Thoracic aorta (tissue), 2 donors: ENCODE data around the gene POLR3C. TPM values are rescaled to one million over a fixed set of nuclear protein-coding genes. Genes with fewer than 3 reads are reported as not detected.

Source experiments
- ATAC-seq: fragments of 150-250 bp; one replicate; pipeline ENCODE4 v1.8.0; 2017; ENCODE audit warnings: low read depth; ENCODE audit not compliant: insufficient number of reproducible peaks, low FRiP score
- DNase-seq: peaks from one replicate; pipeline ENCODE4 v3.0.0-alpha.2; 2020; ENCODE audit warnings: low spot score
- H3K27ac ChIP-seq, 2 donors: fragments of 200-600 bp; sonication (generic); 1 replicate in 1 of 2; 2 replicates in 1 of 2; pipeline ENCODE4 v1.5.1; 2016; ENCODE audit warnings: mild to moderate bottlenecking in 2 of 2, moderate library complexity in 2 of 2
- H3K27me3 ChIP-seq: fragments of 200-600 bp; sonication (generic); replicated peaks from 2 replicates; pipeline ENCODE4 v1.6.0; 2016; ENCODE audit warnings: mild to moderate bottlenecking; ENCODE audit not compliant: insufficient read depth
- H3K36me3 ChIP-seq: fragments of 200-600 bp; sonication (generic); one replicate; pipeline ENCODE4 v1.5.1; 2016
- H3K4me1 ChIP-seq, 2 donors: fragments of 200-600 bp; sonication (generic); 1 replicate in 1 of 2; 2 replicates in 1 of 2; pipeline versions ENCODE4 v1.5.1 to v1.6.0; 2016; ENCODE audit warnings: low read depth in 2 of 2, mild to moderate bottlenecking in 1 of 2; ENCODE audit not compliant: control insufficient read depth in 1 of 2
- H3K4me3 ChIP-seq: fragments of 200-600 bp; sonication (generic); 2 replicates; pipeline ENCODE4 v1.5.1; 2016; ENCODE audit warnings: mild to moderate bottlenecking
- H3K9me3 ChIP-seq: fragments of 200-600 bp; sonication (generic); 2 replicates; pipeline ENCODE4 v1.5.1; 2016
- CTCF ChIP-seq: fragments of 200-600 bp; sonication (generic); IDR thresholded peaks from one replicate; pipeline ENCODE4 v1.5.1; 2019; ENCODE audit warnings: antibody characterized with exemption
- total RNA-seq, 2 donors: library from RNA; depleted of rRNA; stranded (reverse); fragments of >200 nt; gene quantifications; one replicate each; pipeline versions ENCODE4 v1.1.0 to v1.2.3, GENCODE V29; 2016

Gene POLR3C
- total RNA-seq, 2 donors from 2014 or later = 23.4 to 42.9 TPM

- no peak for ATAC-seq
- Histone ChIP-seq H3K4me1 (no peaks in the 10 kb centered on the region), H3K27me3 (no peaks in the 10 kb centered on the region), H3K36me3 (no peaks in the 10 kb centered on the region), H3K9me3 (no peaks in the 10 kb centered on the region), H3K4me3 (no peak overlapping the region), H3K27ac (no peak overlapping the region)
- no peak for DNase-seq
- no peak for TF ChIP-seq CTCF
Observed at GRCh38 chr1:145878724-145879123, 54.7 kb downstream of the POLR3C start.

DNA sequence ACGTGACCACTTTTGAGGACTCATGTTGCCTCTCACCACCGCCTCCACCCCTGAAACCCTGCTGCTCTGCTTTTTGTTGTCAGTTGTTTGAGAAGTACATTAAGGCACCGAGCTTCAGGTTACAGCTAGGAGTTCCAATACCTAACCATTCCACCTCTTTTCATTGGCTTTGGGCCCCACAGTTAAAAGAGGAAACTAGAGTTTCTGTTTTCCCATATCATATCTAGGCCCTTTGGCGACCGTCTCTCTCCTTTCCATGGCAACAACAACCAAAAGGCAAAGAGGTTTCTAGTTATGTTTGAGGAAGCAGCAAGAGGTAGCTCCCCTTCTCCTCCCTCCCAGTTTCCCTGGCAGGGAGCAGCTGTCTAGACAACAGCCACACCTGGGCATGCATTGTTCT, 55.8 kb downstream of the POLR3C start:
- no peak for TF ChIP-seq CTCF
- no peaks in the 10 kb centered on the region for H3K36me3 ChIP-seq
- ATAC-seq = no peak
- peaks cover 0 to 2% of the 10 kb centered on the region in 2 donors for H3K4me1 ChIP-seq
- no peak overlapping the region for H3K27ac ChIP-seq
- no peak overlapping the region for H3K4me3 ChIP-seq
- no peak for DNase-seq
- no peaks in the 10 kb centered on the region for H3K9me3 ChIP-seq
- H3K27me3 ChIP-seq = no peaks in the 10 kb centered on the region

GRCh38 chr1:145884675-145885074, 60.7 kb downstream of the POLR3C start:
- Histone ChIP-seq H3K9me3 (no peaks in the 10 kb centered on the region), H3K27ac (no peak overlapping the region), H3K27me3 (no peaks in the 10 kb centered on the region), H3K4me3 (no peak overlapping the region), H3K4me1 (peaks cover 5 to 25% of the 10 kb centered on the region in 2 donors), H3K36me3 (no peaks in the 10 kb centered on the region)
- ATAC-seq = no peak
- no peak for TF ChIP-seq CTCF
- no peak for DNase-seq

- DNase-seq (peak; percentile 44), ATAC-seq (peak; percentile 58)
- peaks cover 9 to 36% of the 10 kb centered on the region in 2 donors for H3K4me1 ChIP-seq
Observed at GRCh38 chr1:145885738-145886287, 61.8 kb downstream of the POLR3C start, which contains the start of gene ANKRD35. TSS of gene ANKRD35 (minus strand) at chr1:145885866. CDS start at chr1:145885758, 108 bp downstream.

GRCh38 chr1:145886390-145886789, 62.4 kb downstream of the POLR3C start:
- ATAC-seq (no peak), DNase-seq (no peak)
- Histone ChIP-seq H3K27me3 (no peaks in the 10 kb centered on the region), H3K27ac (peak overlapping the region; percentile 37 to 38), H3K4me1 (peaks cover 14 to 42% of the 10 kb centered on the region in 2 donors), H3K4me3 (peak overlapping the region; percentile 81), H3K9me3 (no peaks in the 10 kb centered on the region), H3K36me3 (no peaks in the 10 kb centered on the region)
- TF ChIP-seq CTCF = no peak

More at GRCh38 chr1:145885738-145886287, 61.8 kb downstream of the POLR3C start, which contains the start of gene ANKRD35:
- Histone ChIP-seq H3K27me3 (no peaks in the 10 kb centered on the region), H3K9me3 (no peaks in the 10 kb centered on the region), H3K36me3 (no peaks in the 10 kb centered on the region), H3K27ac (peak within 1 kb of the TSS; percentile 37 to 38), H3K4me3 (peak within 1 kb of the TSS; percentile 81)
- no peak for TF ChIP-seq CTCF
